Keratinocyte (primary cell): ENCODE results near the gene MLXIPL.

ENCODE experiments used
- CTCF ChIP-seq, 3 experiments: IDR thresholded peaks in 1 of 3; conservative IDR thresholded peaks in 1 of 3; optimal IDR thresholded peaks in 1 of 3; 2 replicates in 2 of 3; 3 replicates in 1 of 3; pipeline versions ENCODE3 to v1.5.1; 2011; ENCODE audit warnings: low read length in 3 of 3, mild to moderate bottlenecking in 3 of 3, moderate library complexity in 2 of 3, control low read depth in 1 of 3, inconsistent platforms in 1 of 3; ENCODE audit not compliant: insufficient read depth in 2 of 3; ENCODE audit errors: extremely low read depth in 1 of 3
- EZH2 ChIP-seq: IDR thresholded peaks from one replicate; pipeline ENCODE4 v1.6.1; 2012; ENCODE audit warnings: inconsistent platforms, mild to moderate bottlenecking, low read length, moderate library complexity

DNA sequence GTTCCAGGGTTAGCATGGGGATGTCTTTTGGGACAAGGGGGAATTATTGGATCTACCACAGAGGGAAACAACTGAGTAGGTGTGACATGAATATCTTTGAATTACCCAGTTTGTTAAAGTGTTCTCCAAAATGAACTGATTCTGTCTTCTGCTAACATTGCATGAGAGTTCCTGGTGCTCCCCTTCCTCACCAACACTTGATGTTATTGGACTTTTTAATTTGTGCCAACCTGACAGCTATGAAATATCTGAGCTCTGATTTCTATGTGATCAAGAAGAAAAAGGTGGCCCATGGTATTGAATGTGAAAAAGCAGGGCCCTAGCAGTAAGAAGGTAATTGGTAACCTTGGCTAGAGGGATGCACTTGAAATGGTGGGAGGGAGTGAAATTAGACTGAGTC is 38.7 kb upstream of the MLXIPL start:
- TF ChIP-seq CTCF (optimal IDR thresholded peaks at IDR 0.05 in 1 of 3, IDR thresholded peaks at IDR 0.05 in 1 of 3, conservative IDR thresholded peaks at IDR 0.05 in 1 of 3; ENCODE audit: extremely low read depth in 1 of 3, insufficient read depth in 2 of 3, low read length in 3 of 3) (no peak), EZH2 (no peak)
